Esophagus squamous epithelium (tissue), 5 donors: ENCODE data around the gene TFAP2B. TPM values are rescaled to one million over a fixed set of nuclear protein-coding genes. Genes with fewer than 3 reads are reported as not detected.

Experiments
- DNase-seq: peaks from one replicate; lab custom pipeline; 2025; lab: John Stamatoyannopoulos, UW
- H3K27ac ChIP-seq, 4 donors: fragments of 200-600 bp; sonication (generic); one replicate each; pipeline ENCODE4 v1.5.1; 2016 to 2019; ENCODE audit warnings: mild to moderate bottlenecking in 1 of 4
- H3K27me3 ChIP-seq, 4 donors: fragments of 200-600 bp; sonication (generic); 1 replicate in 3 of 4; 2 replicates in 1 of 4; pipeline versions ENCODE4 v1.5.1 to v1.6.0; 2017 to 2021; ENCODE audit warnings: antibody characterized with exemption in 1 of 4
- H3K36me3 ChIP-seq, 3 donors: fragments of 200-600 bp; sonication (generic); one replicate each; pipeline ENCODE4 v1.5.1; 2016 to 2019
- H3K4me1 ChIP-seq, 3 donors: fragments of 200-600 bp; sonication (generic); one replicate each; pipeline ENCODE4 v1.5.1; 2017 to 2019
- H3K4me3 ChIP-seq, 4 donors: fragments of 200-600 bp; sonication (generic); 1 replicate in 3 of 4; 2 replicates in 1 of 4; pipeline ENCODE4 v1.5.1; 2016 to 2019; ENCODE audit warnings: mild to moderate bottlenecking in 2 of 4, moderate library complexity in 1 of 4
- H3K9me3 ChIP-seq, 3 donors: fragments of 200-600 bp; sonication (generic); one replicate each; pipeline ENCODE4 v1.5.1; 2016 to 2019
- CTCF ChIP-seq, 6 experiments: fragments of 450-650 bp in 4 of 6; fragments of 200-600 bp in 2 of 6; sonication (generic) in 2 of 6; IDR thresholded peaks; one replicate each; pipeline ENCODE4 v1.5.1; 2016 to 2019; ENCODE audit warnings: antibody characterized with exemption in 6 of 6, mild to moderate bottlenecking in 4 of 6, moderate library complexity in 4 of 6
- POLR2A ChIP-seq, 4 donors: fragments of 450-650 bp; IDR thresholded peaks; one replicate each; pipeline ENCODE4 v1.6.1; 2017; ENCODE audit warnings: antibody characterized with exemption in 4 of 4, mild to moderate bottlenecking in 4 of 4, moderate library complexity in 3 of 4
- WGBS, 2 donors: methylation state at CpG; one replicate each; pipeline ENCODE4 v1.1.5; 2018; 5-methylcytosine and 5-hydroxymethylcytosine counted together
- intact Hi-C: fragments of 100-400 bp; cut with DNase I; formaldehyde crosslinking; loops from one replicate; pipeline ENCODE4 v1.15.0; 2022
- total RNA-seq, 4 donors: library from RNA; depleted of rRNA; stranded (reverse); fragments of >200 nt; gene quantifications; one replicate each; pipeline ENCODE4 v1.1.0, GENCODE V29; 2016
- donor health status: DM: yes; HTN: yes; CAD: no.

Gene TFAP2B
- total RNA-seq, 4 donors from 2014 or later = 0.35 to 4.4 (median 1.8) TPM

DNA sequence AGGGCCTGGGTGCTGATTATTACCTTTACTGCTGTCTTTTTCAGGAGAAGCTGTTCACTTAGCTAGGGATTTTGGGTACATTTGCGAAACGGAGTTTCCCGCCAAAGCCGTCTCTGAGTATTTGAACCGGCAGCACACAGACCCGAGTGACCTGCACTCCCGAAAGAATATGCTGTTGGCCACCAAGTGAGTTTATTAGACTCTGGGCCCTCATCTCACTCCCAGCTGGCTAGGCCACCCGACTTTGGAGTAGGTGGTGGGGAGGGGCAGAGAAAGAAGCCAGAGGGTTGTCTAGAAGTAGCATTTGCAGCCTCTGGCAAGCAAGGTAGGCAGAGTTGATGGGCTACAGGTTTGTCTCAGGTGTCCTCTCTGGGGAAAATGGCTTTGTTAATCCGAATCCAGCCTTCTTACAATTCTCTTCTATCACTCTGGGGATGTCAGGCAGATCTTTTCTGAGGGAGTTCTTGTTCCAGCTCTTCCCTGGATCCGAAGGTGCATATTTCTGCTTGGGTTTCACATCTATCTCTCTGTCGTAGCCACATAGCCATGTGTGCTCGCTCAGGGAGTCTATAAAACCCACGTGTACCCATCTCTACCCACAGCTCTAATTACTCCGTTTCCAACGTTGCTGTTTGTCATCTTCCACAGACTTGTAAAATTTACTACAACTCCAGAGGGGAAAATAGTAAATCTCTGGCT lies 21.6 kb downstream of the TFAP2B start:
- no peaks in the 10 kb centered on the region for H3K9me3 ChIP-seq
- no peak for DNase-seq
- 38 to 42% methylated on average over 12 to 14 of the region's 15 CpGs for WGBS, 2 donors
- peaks cover 0 to 27% (median 0%) of the 10 kb centered on the region in 3 donors for H3K4me1 ChIP-seq
- H3K27me3 ChIP-seq = peaks cover 0 to 98% (median 0%) of the 10 kb centered on the region in 4 donors
- intact Hi-C loops = no loop called here
- H3K27ac ChIP-seq = no peak overlapping the region
- TF ChIP-seq CTCF (IDR thresholded peaks at IDR 0.05) (no peak), POLR2A (IDR thresholded peaks at IDR 0.05) (no peak)
- no peak overlapping the region for H3K4me3 ChIP-seq
- peaks cover 0 to 45% (median 0%) of the 10 kb centered on the region in 3 donors for H3K36me3 ChIP-seq

DNA sequence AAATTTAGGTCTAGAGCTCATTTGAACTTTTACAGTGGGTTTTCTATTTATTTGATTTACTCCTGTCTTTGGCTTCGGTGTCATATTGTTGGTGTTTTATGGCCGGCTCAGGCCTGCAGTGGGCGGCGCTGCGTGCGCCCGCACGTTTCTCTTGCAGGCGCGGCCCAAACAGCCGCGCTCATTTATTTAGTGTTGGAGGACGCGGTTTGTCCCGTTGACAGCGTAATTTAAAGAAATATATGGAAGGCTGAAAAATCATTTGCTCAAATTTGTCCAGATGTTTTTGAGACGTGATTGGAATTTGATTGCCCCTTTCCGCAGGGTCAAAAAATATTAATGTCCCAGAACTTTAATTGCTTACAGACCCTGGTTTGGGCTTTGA lies 22.1 kb downstream of the TFAP2B start:
- H3K27ac ChIP-seq = no peak overlapping the region
- H3K4me1 ChIP-seq = peaks cover 0 to 27% (median 0%) of the 10 kb centered on the region in 3 donors
- peaks cover 0 to 43% (median 0%) of the 10 kb centered on the region in 3 donors for H3K36me3 ChIP-seq
- no peak for TF ChIP-seq POLR2A (IDR thresholded peaks at IDR 0.05)
- TF ChIP-seq CTCF (IDR thresholded peaks at IDR 0.05) = no peak
- 31 to 54% methylated on average over 17 to 18 of the region's 18 CpGs for WGBS, 2 donors
- intact Hi-C loops = no loop called here
- no peak overlapping the region for H3K4me3 ChIP-seq
- no peak for DNase-seq
- peaks cover 0 to 98% (median 0%) of the 10 kb centered on the region in 4 donors for H3K27me3 ChIP-seq
- no peaks in the 10 kb centered on the region for H3K9me3 ChIP-seq

GRCh38 chr6:50842446-50842845 lies 23.8 kb downstream of the TFAP2B start:
- WGBS, 2 donors = 36 to 40% methylated on average over 7 of the region's 7 CpGs
- Histone ChIP-seq H3K27me3 (peaks cover 0 to 98% (median 0%) of the 10 kb centered on the region in 4 donors), H3K36me3 (peaks cover 0 to 35% (median 0%) of the 10 kb centered on the region in 3 donors), H3K4me1 (peaks cover 0 to 13% (median 0%) of the 10 kb centered on the region in 3 donors), H3K9me3 (no peaks in the 10 kb centered on the region), H3K4me3 (no peak overlapping the region), H3K27ac (no peak overlapping the region)
- no peak for DNase-seq
- no peak for TF ChIP-seq CTCF (IDR thresholded peaks at IDR 0.05)
- TF ChIP-seq POLR2A (IDR thresholded peaks at IDR 0.05) = no peak
- intact Hi-C loops = no loop called here

DNA sequence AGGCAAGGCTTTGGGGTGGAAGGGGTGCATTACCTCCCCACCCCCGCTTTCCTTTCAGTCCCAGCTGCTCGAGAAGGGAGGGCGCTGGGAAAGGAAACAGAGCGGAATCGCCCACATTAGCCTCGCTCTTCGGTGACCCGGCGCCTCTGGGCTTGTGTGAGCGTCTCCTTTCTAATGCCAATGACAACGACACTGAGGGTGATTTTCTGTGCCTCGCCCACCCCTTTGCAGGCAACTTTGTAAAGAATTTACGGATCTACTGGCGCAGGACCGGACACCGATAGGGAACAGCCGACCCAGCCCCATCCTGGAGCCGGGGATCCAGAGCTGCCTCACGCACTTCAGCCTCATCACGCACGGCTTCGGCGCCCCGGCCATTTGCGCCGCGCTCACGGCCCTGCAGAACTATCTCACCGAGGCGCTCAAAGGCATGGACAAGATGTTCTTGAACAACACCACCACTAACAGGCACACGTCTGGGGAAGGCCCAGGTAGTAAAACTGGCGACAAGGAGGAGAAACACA lies 24.3 kb downstream of the TFAP2B start:
- intact Hi-C loops = no loop called here
- H3K9me3 ChIP-seq = no peaks in the 10 kb centered on the region
- no peak overlapping the region for H3K4me3 ChIP-seq
- WGBS, 2 donors = 46 to 67% methylated on average over 13 to 15 of the region's 32 CpGs
- DNase-seq = no peak
- peaks cover 0 to 35% (median 0%) of the 10 kb centered on the region in 3 donors for H3K36me3 ChIP-seq
- H3K4me1 ChIP-seq = peaks cover 0 to 9% (median 0%) of the 10 kb centered on the region in 3 donors
- peaks cover 0 to 98% (median 0%) of the 10 kb centered on the region in 4 donors for H3K27me3 ChIP-seq
- TF ChIP-seq POLR2A (IDR thresholded peaks at IDR 0.05) = no peak
- TF ChIP-seq CTCF (IDR thresholded peaks at IDR 0.05) = no peak
- H3K27ac ChIP-seq = no peak overlapping the region

- Histone ChIP-seq H3K36me3 (peaks cover 0 to 35% (median 0%) of the 10 kb centered on the region in 3 donors), H3K27ac (no peak overlapping the region), H3K9me3 (no peaks in the 10 kb centered on the region), H3K4me3 (no peak overlapping the region), H3K4me1 (peaks cover 0 to 17% (median 0%) of the 10 kb centered on the region in 3 donors), H3K27me3 (peaks cover 0 to 100% (median 0%) of the 10 kb centered on the region in 4 donors)
- intact Hi-C loops = no loop called here
- TF ChIP-seq CTCF (IDR thresholded peaks at IDR 0.05) = no peak
- no peak for TF ChIP-seq POLR2A (IDR thresholded peaks at IDR 0.05)
- whole genome bisulfite sequencing, 2 donors = 27 to 33% methylated on average over 17 to 20 of the region's 20 CpGs
- no peak for DNase-seq
Measured at GRCh38 chr6:50843842-50844241, 25.2 kb downstream of the TFAP2B start.
